H1 (cell line): ENCODE measurements around the gene RNF152. TPM values are rescaled to one million over a fixed set of nuclear protein-coding genes. Genes with fewer than 3 reads are reported as not detected.

Source experiments
- CTCF ChIA-PET: fragments of 300-600 bp; sonication (Branson Sonifier 250); formaldehyde crosslinking; loops from one replicate; lab custom pipeline; 2021; ENCODE audit not compliant: partially characterized antibody; lab: Charles Lee
- POLR2A ChIA-PET: fragments of 300-600 bp; sonication (Branson Sonifier 250); formaldehyde crosslinking; loops from one replicate; lab custom pipeline; 2021; ENCODE audit warnings: inconsistent platforms; ENCODE audit not compliant: partially characterized antibody; lab: Charles Lee
- DNase-seq, 2 experiments: peaks; one replicate each; pipeline versions ENCODE4 v3.0.0 to v3.0.0-alpha.2; 2010 to 2022; ENCODE audit warnings: low spot score in 2 of 2, low read depth in 1 of 2, mixed read lengths in 1 of 2
- FAIRE-seq: peaks from 2 replicates; lab custom pipeline; 2011; peaks lifted over from hg19 to GRCh38; lab: Jason Lieb, UNC
- H2AFZ ChIP-seq: 2 replicates; pipeline ENCODE4 v1.8.1; 2012; ENCODE audit warnings: low read length, inconsistent platforms
- H2AK5ac ChIP-seq: 2 replicates; pipeline ENCODE4 v1.6.1; 2013; ENCODE audit warnings: low read depth, low read length
- H2BK120ac ChIP-seq: replicated peaks from 2 replicates; pipeline ENCODE3; 2013; ENCODE audit warnings: low read depth, low read length, inconsistent platforms
- H2BK12ac ChIP-seq: 2 replicates; pipeline ENCODE4 v1.6.1; 2013; ENCODE audit warnings: low read depth, low read length
- H2BK15ac ChIP-seq: 2 replicates; pipeline ENCODE4 v1.6.1; 2013; ENCODE audit warnings: low read length
- H2BK20ac ChIP-seq: 2 replicates; pipeline ENCODE4 v1.6.1; 2013; ENCODE audit warnings: low read length
- H2BK5ac ChIP-seq: 2 replicates; pipeline ENCODE4 v1.6.1; 2013; ENCODE audit warnings: low read depth, low read length
- H3K14ac ChIP-seq: 2 replicates; pipeline ENCODE4 v1.6.1; 2013; ENCODE audit warnings: inconsistent platforms; ENCODE audit not compliant: insufficient read length
- H3K18ac ChIP-seq: 2 replicates; pipeline ENCODE4 v1.6.1; 2013; ENCODE audit warnings: low read length; ENCODE audit errors: extremely low read depth
- H3K23ac ChIP-seq: 2 replicates; pipeline ENCODE4 v1.6.1; 2013; ENCODE audit warnings: inconsistent platforms; ENCODE audit not compliant: insufficient read length
- H3K23me2 ChIP-seq: 2 replicates; pipeline ENCODE4 v1.6.1; 2013; ENCODE audit warnings: low read depth, low read length
- H3K27ac ChIP-seq: 2 replicates; pipeline ENCODE4 v1.6.1; 2011; ENCODE audit warnings: low read depth, low read length, inconsistent platforms
- H3K27me3 ChIP-seq, 4 experiments: replicated peaks in 1 of 4; 1 replicate in 1 of 4; 2 replicates in 3 of 4; pipeline versions ENCODE4 v1.6.1 to v1.8.1; 2011 to 2013; ENCODE audit warnings: low read length in 3 of 4, mild to moderate bottlenecking in 3 of 4, inconsistent platforms in 2 of 4, mixed read lengths in 2 of 4, moderate library complexity in 1 of 4; ENCODE audit not compliant: control insufficient read depth in 3 of 4, insufficient read depth in 3 of 4; ENCODE audit errors: extremely low read depth in 1 of 4
- H3K36me3 ChIP-seq, 4 experiments: 2 replicates each; pipeline versions ENCODE4 v1.6.1 to v1.8.1; 2011 to 2013; ENCODE audit warnings: mild to moderate bottlenecking in 4 of 4, low read length in 3 of 4, moderate library complexity in 2 of 4, control low read depth in 1 of 4, inconsistent platforms in 1 of 4; ENCODE audit not compliant: insufficient read depth in 4 of 4, control insufficient read depth in 2 of 4
- H3K4ac ChIP-seq: replicated peaks from 2 replicates; pipeline ENCODE3; 2013; ENCODE audit warnings: low read length, low read depth, mixed read lengths, inconsistent platforms; ENCODE audit not compliant: insufficient read length
- H3K4me1 ChIP-seq, 4 experiments: replicated peaks in 1 of 4; 1 replicate in 1 of 4; 2 replicates in 3 of 4; pipeline versions ENCODE4 v1.6.1 to v1.8.1; 2011 to 2013; ENCODE audit warnings: low read length in 3 of 4, inconsistent platforms in 2 of 4, mixed read lengths in 1 of 4; ENCODE audit not compliant: insufficient read depth in 4 of 4, control insufficient read depth in 3 of 4
- H3K4me2 ChIP-seq, 2 experiments: 2 replicates each; pipeline versions ENCODE4 v1.6.1 to v1.8.1; 2011 to 2013; ENCODE audit warnings: low read depth in 2 of 2, low read length in 2 of 2, control low read depth in 1 of 2, inconsistent platforms in 1 of 2, mild to moderate bottlenecking in 1 of 2; ENCODE audit not compliant: insufficient read depth in 1 of 2
- H3K4me3 ChIP-seq, 4 experiments: fragments of 200-600, 300-600 bp in 1 of 4; sonication (generic), shearing (Covaris generic), sonication (Bioruptor Twin) in 1 of 4; 2 replicates each; pipeline versions ENCODE4 v1.5.1 to v1.8.1; 2011 to 2016; ENCODE audit warnings: low read length in 4 of 4, low read depth in 3 of 4, control low read depth in 2 of 4, inconsistent platforms in 2 of 4, mild to moderate bottlenecking in 2 of 4, mixed read lengths in 1 of 4, moderate library complexity in 1 of 4; ENCODE audit not compliant: insufficient read depth in 2 of 4; ENCODE audit errors: extremely low read depth in 1 of 4
- H3K56ac ChIP-seq: replicated peaks from 2 replicates; pipeline ENCODE3; 2013; ENCODE audit warnings: low read depth, mild to moderate bottlenecking, mixed read lengths, low read length, inconsistent platforms; ENCODE audit not compliant: insufficient read length
- H3K79me1 ChIP-seq: 2 replicates; pipeline ENCODE4 v1.6.1; 2013; ENCODE audit warnings: low read depth, low read length, control low read depth
- H3K79me2 ChIP-seq, 2 experiments: 2 replicates each; pipeline versions ENCODE4 v1.6.1 to v1.8.1; 2012 to 2013; ENCODE audit warnings: low read length in 2 of 2, mild to moderate bottlenecking in 2 of 2, inconsistent platforms in 1 of 2; ENCODE audit not compliant: insufficient read depth in 2 of 2, control insufficient read depth in 1 of 2
- H3K9ac ChIP-seq, 4 experiments: replicated peaks in 1 of 4; 1 replicate in 1 of 4; 2 replicates in 3 of 4; pipeline versions ENCODE4 v1.6.1 to v1.8.1; 2011 to 2013; ENCODE audit warnings: low read depth in 3 of 4, low read length in 3 of 4, control low read depth in 2 of 4, mild to moderate bottlenecking in 2 of 4, moderate library complexity in 2 of 4, inconsistent platforms in 1 of 4; ENCODE audit errors: extremely low read depth in 1 of 4
- H3K9me3 ChIP-seq, 2 experiments: 2 replicates each; pipeline versions ENCODE4 v1.6.1 to v1.8.1; 2012 to 2013; ENCODE audit warnings: mild to moderate bottlenecking in 2 of 2, moderate library complexity in 2 of 2, control low read depth in 1 of 2, inconsistent platforms in 1 of 2, low read depth in 1 of 2, low read length in 1 of 2, mixed read lengths in 1 of 2; ENCODE audit not compliant: insufficient read depth in 2 of 2
- H4K20me1 ChIP-seq, 2 experiments: replicated peaks in 1 of 2; 2 replicates each; pipeline versions ENCODE3 to v1.8.1; 2011 to 2013; ENCODE audit warnings: inconsistent platforms in 2 of 2, low read length in 2 of 2, mild to moderate bottlenecking in 1 of 2; ENCODE audit not compliant: insufficient read depth in 2 of 2, control insufficient read depth in 1 of 2
- H4K5ac ChIP-seq: 2 replicates; pipeline ENCODE4 v1.6.1; 2013; ENCODE audit warnings: low read length, low read depth, mixed read lengths, inconsistent platforms; ENCODE audit not compliant: insufficient read length
- H4K8ac ChIP-seq: 2 replicates; pipeline ENCODE4 v1.8.0; 2013; ENCODE audit warnings: mild to moderate bottlenecking, moderate library complexity, low read length, inconsistent platforms; ENCODE audit not compliant: insufficient read depth; ENCODE audit errors: extremely low read depth
- H4K91ac ChIP-seq: replicated peaks from 2 replicates; pipeline ENCODE3; 2013; ENCODE audit warnings: low read length, mixed read lengths, inconsistent platforms; ENCODE audit not compliant: insufficient read length
- BACH1 ChIP-seq: IDR thresholded peaks from 2 replicates; pipeline ENCODE4 v1.6.1; 2012; ENCODE audit warnings: low read length, improper control_type of control experiment
- BRCA1 ChIP-seq: IDR thresholded peaks from 2 replicates; pipeline ENCODE4 v1.6.1; 2012; ENCODE audit warnings: low read depth, low read length, improper control_type of control experiment
- CBX5 ChIP-seq: fragments of 300-800, 300-1000 bp; sonication (generic); IDR thresholded peaks from 2 replicates; pipeline ENCODE4 v1.7.1; 2016; ENCODE audit warnings: antibody characterized with exemption, low read length, low read depth
- EGR1 ChIP-seq: IDR thresholded peaks from 2 replicates; pipeline ENCODE4 v1.6.1; 2011; ENCODE audit warnings: low read depth, low read length, borderline replicate concordance
- EZH2 ChIP-seq: fragments of 200-600 bp; sonication (generic); IDR thresholded peaks from 2 replicates; pipeline ENCODE4 v1.7.1; 2012; ENCODE audit warnings: low read depth, mild to moderate bottlenecking, moderate library complexity, low read length, inconsistent platforms; ENCODE audit not compliant: severe bottlenecking
- GTF2F1 ChIP-seq: IDR thresholded peaks from 2 replicates; pipeline ENCODE4 v1.6.1; 2012; ENCODE audit warnings: low read depth, low read length, improper control_type of control experiment, borderline replicate concordance
- NRF1 ChIP-seq: IDR thresholded peaks from 2 replicates; pipeline ENCODE4 v1.6.1; 2011; ENCODE audit warnings: mild to moderate bottlenecking, low read depth, low read length, improper control_type of control experiment
- PHF8 ChIP-seq: fragments of 200-600 bp; sonication (generic); conservative IDR thresholded peaks from 2 replicates; pipeline ENCODE4 v1.7.1; 2012; ENCODE audit warnings: low read depth, mild to moderate bottlenecking, inconsistent platforms, low read length, moderate library complexity
- POLR2AphosphoS5 ChIP-seq: IDR thresholded peaks from 2 replicates; pipeline ENCODE4 v1.6.1; 2011; ENCODE audit warnings: low read depth, low read length
- RFX5 ChIP-seq: IDR thresholded peaks from 2 replicates; pipeline ENCODE4 v1.6.1; 2011; ENCODE audit warnings: low read depth, low read length, improper control_type of control experiment, borderline replicate concordance
- RXRA ChIP-seq: IDR thresholded peaks from 2 replicates; pipeline ENCODE4 v1.6.1; 2011; ENCODE audit warnings: low read depth, mild to moderate bottlenecking, low read length, moderate library complexity; ENCODE audit not compliant: insufficient read depth
- SIRT6 ChIP-seq: IDR thresholded peaks from one replicate; pipeline ENCODE4 v1.7.1; 2012; ENCODE audit warnings: low read length, inconsistent platforms
- SP1 ChIP-seq: IDR thresholded peaks from 2 replicates; pipeline ENCODE4 v1.6.1; 2011; ENCODE audit warnings: low read depth, low read length
- SP4 ChIP-seq: IDR thresholded peaks from 2 replicates; pipeline ENCODE4 v1.6.1; 2012; ENCODE audit warnings: low read length, inconsistent platforms
- SUZ12 ChIP-seq: fragments of 200-600 bp; sonication (generic); IDR thresholded peaks from 2 replicates; pipeline ENCODE4 v1.6.1; 2012; ENCODE audit warnings: mild to moderate bottlenecking, inconsistent platforms, low read length, moderate library complexity, mixed read lengths
- YY1 ChIP-seq: IDR thresholded peaks from 2 replicates; pipeline ENCODE4 v1.6.1; 2011; ENCODE audit warnings: low read depth, mild to moderate bottlenecking, low read length
- polyA plus RNA-seq, 7 experiments: library from polyadenylated mRNA; depleted of rRNA in 3 of 7; stranded (reverse) in 5 of 7; unstranded in 2 of 7; fragments of >200 nt in 5 of 7; fragments of 200-250 nt in 2 of 7; gene quantifications; 1 replicate in 5 of 7; 2 replicates in 1 of 7; 4 replicates in 1 of 7; pipeline versions ENCODE4 v1.2.1 to v1.2.3, GENCODE V29; 2011 to 2013; ENCODE audit warnings: missing spikeins in 2 of 7, mixed read lengths in 2 of 7
- total RNA-seq: library from RNA; stranded (reverse); fragmentation: NEBNext Ultra II Directional; extraction: Animal tissue kit (Norgen Biotek cat#: 25700); gene quantifications from 2 replicates; pipeline ENCODE4 v1.2.1, GENCODE V29; 2021

RNF152 gene
- total and polyA plus RNA-seq, 2 of the 8 experiments (the other 6 are each of a cell fraction or from before 2014, with no cell fraction given), result 1.1 to 2.7 TPM

- no peak for FAIRE-seq
- H2BK15ac ChIP-seq, result no peak overlapping the region
- H4K91ac ChIP-seq, result no peak overlapping the region
- no peak overlapping the region for H2BK20ac ChIP-seq
- no peak overlapping the region for H2BK5ac ChIP-seq
- no peak for TF ChIP-seq EZH2
- TF ChIP-seq CBX5, result no peak
- TF ChIP-seq BRCA1, result no peak
- no peak for TF ChIP-seq PHF8
- no peak for TF ChIP-seq SIRT6
- TF ChIP-seq BACH1, result no peak
- TF ChIP-seq NRF1, result no peak
- no peak for TF ChIP-seq RXRA
- no peak for TF ChIP-seq SP1
- no peak for TF ChIP-seq EGR1
- TF ChIP-seq YY1, result no peak
- no peak for TF ChIP-seq RFX5
- TF ChIP-seq SUZ12, result no peak
- TF ChIP-seq SP4, result no peak
- no peak for TF ChIP-seq POLR2AphosphoS5
- TF ChIP-seq GTF2F1, result no peak
- TF ChIP-seq, all 59 proteins: peak for 0
- Histone ChIP-seq H3K4me2 (no peak overlapping the region), H3K18ac (no peak overlapping the region), H3K23ac (no peak overlapping the region), H3K9me3 (0 out of 4 replicates have a peak, but pooled peaks cover 0 to 2% of the 10 kb centered on the region in 2 experiments), H3K23me2 (no peaks in the 10 kb centered on the region), H4K8ac (no peak overlapping the region), H3K4ac (no peak overlapping the region), H2AK5ac (no peak overlapping the region), H3K27ac (no peak overlapping the region), H2AFZ (no peak overlapping the region), H3K56ac (no peak overlapping the region), H3K9ac (no peak overlapping the region), H2BK120ac (no peak overlapping the region), H3K27me3 (no peaks in the 10 kb centered on the region), H3K14ac (no peak overlapping the region), H3K36me3 (no peaks in the 10 kb centered on the region), H4K20me1 (no peaks in the 10 kb centered on the region), H3K4me1 (no peaks in the 10 kb centered on the region), H3K79me2 (no peaks in the 10 kb centered on the region), H2BK12ac (no peak overlapping the region), H3K79me1 (no peaks in the 10 kb centered on the region), H4K5ac (no peak overlapping the region), H3K4me3 (no peak overlapping the region)
- DNase-seq, result no peak
- ChIA-PET CTCF (interaction anchor here (0.7 kb wide), 1 partner anchor 1186 kb away, joined by 3 read pairs; no protein-coding TSS in a partner anchor), POLR2A (no interaction called here)
These were observed 118.0 kb downstream of the RNF152 start for GRCh38 chr18:61774846-61775245.
